ENCODE measurements around the gene TUFT1.

The TUFT1 gene

GRCh38 chr1:151549199-151549598 is 9.1 kb downstream of the TUFT1 start:
- TF ChIP-seq CTCF (IDR thresholded peaks at IDR 0.05; ENCODE audit: insufficient read depth, low read depth, low read length, missing control alignments) = no peak
- no peak for DNase-seq (ENCODE audit: low read depth)
- no peak overlapping the region for H3K4me3 ChIP-seq (ENCODE audit: low read depth, low read length)

- no peak overlapping the region for H3K4me3 ChIP-seq (ENCODE audit: low read depth, low read length)
- no peak for TF ChIP-seq CTCF (IDR thresholded peaks at IDR 0.05; ENCODE audit: insufficient read depth, low read depth, low read length, missing control alignments)
- no peak for DNase-seq (ENCODE audit: low read depth)
These were observed 13.6 kb downstream of the TUFT1 start for GRCh38 chr1:151553659-151554058.

- no peak for TF ChIP-seq CTCF (IDR thresholded peaks at IDR 0.05; ENCODE audit: insufficient read depth, low read depth, low read length, missing control alignments)
- no peak for DNase-seq (ENCODE audit: low read depth)
- H3K4me3 ChIP-seq (ENCODE audit: low read depth, low read length) = no peak overlapping the region
These were observed 15.9 kb downstream of the TUFT1 start for GRCh38 chr1:151556052-151556451.

GRCh38 chr1:151562661-151563060 is 22.6 kb downstream of the TUFT1 start:
- no peak overlapping the region for H3K4me3 ChIP-seq (ENCODE audit: low read depth, low read length)
- TF ChIP-seq CTCF (IDR thresholded peaks at IDR 0.05; ENCODE audit: insufficient read depth, low read depth, low read length, missing control alignments) = no peak
- no peak for DNase-seq (ENCODE audit: low read depth)

- TF ChIP-seq CTCF (IDR thresholded peaks at IDR 0.05; ENCODE audit: insufficient read depth, low read depth, low read length, missing control alignments) = no peak
- no peak overlapping the region for H3K4me3 ChIP-seq (ENCODE audit: low read depth, low read length)
- no peak for DNase-seq (ENCODE audit: low read depth)
These were observed 23.3 kb downstream of the TUFT1 start for GRCh38 chr1:151563376-151563775.

GRCh38 chr1:151565502-151566189 is 25.5 kb downstream of the TUFT1 start:
- no peak for TF ChIP-seq CTCF (IDR thresholded peaks at IDR 0.05; ENCODE audit: insufficient read depth, low read depth, low read length, missing control alignments)
- no peak for DNase-seq (ENCODE audit: low read depth)
- no peak overlapping the region for H3K4me3 ChIP-seq (ENCODE audit: low read depth, low read length)

GRCh38 chr1:151568626-151569088 is 28.5 kb downstream of the TUFT1 start:
- no peak overlapping the region for H3K4me3 ChIP-seq (ENCODE audit: low read depth, low read length)
- no peak for TF ChIP-seq CTCF (IDR thresholded peaks at IDR 0.05; ENCODE audit: insufficient read depth, low read depth, low read length, missing control alignments)
- DNase-seq (ENCODE audit: low read depth) = no peak

Measured in GM12865 (cell line).